Upper lobe of right lung (tissue), 1 donor: ENCODE measurements around the gene NSG1. TPM values are rescaled to one million over a fixed set of nuclear protein-coding genes. Genes with fewer than 3 reads are reported as not detected.

Experiments
- ATAC-seq: fragments of 200-7000 bp; cut with Tn5 transposase; one replicate; pipeline ENCODE4 v1.9.1; 2020; ENCODE audit warnings: mild to moderate bottlenecking, moderate library complexity
- DNase-seq: peaks from one replicate; pipeline ENCODE4 v3.0.0-alpha.2; 2020
- H3K27ac ChIP-seq: fragments of 200-600 bp; one replicate; pipeline ENCODE4 v1.8.0; 2022
- H3K27me3 ChIP-seq: fragments of 200-600 bp; one replicate; pipeline ENCODE4 v1.8.0; 2022; ENCODE audit warnings: mild to moderate bottlenecking
- H3K36me3 ChIP-seq: fragments of 200-600 bp; one replicate; pipeline ENCODE4 v1.8.0; 2022
- H3K4me1 ChIP-seq: fragments of 200-600 bp; one replicate; pipeline ENCODE4 v1.8.0; 2022
- H3K4me3 ChIP-seq: fragments of 200-600 bp; one replicate; pipeline ENCODE4 v1.8.0; 2022; ENCODE audit warnings: mild to moderate bottlenecking
- H3K9me3 ChIP-seq: fragments of 200-600 bp; one replicate; pipeline ENCODE4 v1.8.0; 2022
- intact Hi-C: fragments of 100-400 bp; cut with DNase I; formaldehyde crosslinking; loops from one replicate; pipeline ENCODE4 v1.11.0; 2022
- total RNA-seq: library from RNA; stranded (reverse); fragmentation: NEBNext Ultra II Directional; extraction: Animal tissue kit (Norgen Biotek cat#: 25700); gene quantifications from one replicate; pipeline ENCODE4 v1.2.1, GENCODE V29; 2021
- TF ChIP-seq, protein P1 (sequence below): fragments of 200-600 bp; IDR thresholded peaks from one replicate; pipeline ENCODE4 v1.8.0; 2022; ENCODE audit warnings: antibody characterized with exemption
- donor health status: DM: no; HTN: yes; CAD: no; lungs with severe emphysema.

NSG1 gene
- total RNA-seq, 1 donor from 2014 or later = 1.5 TPM

- H3K36me3 ChIP-seq = peaks cover 58% of the 10 kb centered on the region
These were observed 36.1 kb downstream of the NSG1 start for GRCh38 chr4:4422856-4423499.

DNA sequence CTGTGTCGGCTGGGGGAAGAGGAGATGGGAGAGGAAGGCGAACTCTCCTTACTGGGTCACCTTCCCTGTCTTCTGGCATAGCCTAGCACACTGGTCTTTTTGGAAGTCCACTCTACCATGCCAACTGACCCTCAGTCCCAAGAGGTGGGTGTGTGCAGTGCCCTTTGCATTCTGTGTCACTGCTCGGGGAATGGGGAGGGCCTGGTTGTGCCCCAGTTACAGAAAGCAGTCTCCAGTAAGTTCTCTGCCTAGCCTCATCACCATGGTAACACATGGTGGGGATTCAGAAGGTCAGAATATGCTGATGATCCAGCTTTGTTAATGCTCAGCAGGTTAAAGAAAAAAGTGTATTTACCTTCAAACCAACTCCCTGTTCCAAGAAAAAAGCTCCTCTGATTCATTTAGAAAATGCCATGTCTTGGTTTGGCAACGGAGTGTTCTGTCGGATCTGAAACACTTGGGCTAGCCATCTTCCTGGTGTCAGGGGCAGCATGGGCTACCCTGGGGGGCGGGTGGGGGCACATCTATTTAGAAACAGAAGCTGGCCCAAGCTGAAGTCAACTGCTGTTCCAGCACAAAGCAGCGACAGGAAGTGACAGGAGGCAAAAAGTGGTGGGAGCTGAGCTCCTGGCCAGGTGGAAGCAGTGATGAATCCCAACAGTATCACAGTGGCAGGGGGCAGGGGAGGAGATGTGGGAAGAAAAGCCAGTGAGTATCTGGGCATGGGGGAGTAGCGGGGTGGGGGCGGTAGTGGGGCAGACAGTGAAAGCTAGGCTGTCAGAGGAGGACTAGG lies 37.0 kb downstream of the NSG1 start:
- peaks cover 62% of the 10 kb centered on the region for H3K36me3 ChIP-seq
- no peaks in the 10 kb centered on the region for H3K27me3 ChIP-seq
- ATAC-seq = no peak
- TF ChIP-seq, protein P1, sequence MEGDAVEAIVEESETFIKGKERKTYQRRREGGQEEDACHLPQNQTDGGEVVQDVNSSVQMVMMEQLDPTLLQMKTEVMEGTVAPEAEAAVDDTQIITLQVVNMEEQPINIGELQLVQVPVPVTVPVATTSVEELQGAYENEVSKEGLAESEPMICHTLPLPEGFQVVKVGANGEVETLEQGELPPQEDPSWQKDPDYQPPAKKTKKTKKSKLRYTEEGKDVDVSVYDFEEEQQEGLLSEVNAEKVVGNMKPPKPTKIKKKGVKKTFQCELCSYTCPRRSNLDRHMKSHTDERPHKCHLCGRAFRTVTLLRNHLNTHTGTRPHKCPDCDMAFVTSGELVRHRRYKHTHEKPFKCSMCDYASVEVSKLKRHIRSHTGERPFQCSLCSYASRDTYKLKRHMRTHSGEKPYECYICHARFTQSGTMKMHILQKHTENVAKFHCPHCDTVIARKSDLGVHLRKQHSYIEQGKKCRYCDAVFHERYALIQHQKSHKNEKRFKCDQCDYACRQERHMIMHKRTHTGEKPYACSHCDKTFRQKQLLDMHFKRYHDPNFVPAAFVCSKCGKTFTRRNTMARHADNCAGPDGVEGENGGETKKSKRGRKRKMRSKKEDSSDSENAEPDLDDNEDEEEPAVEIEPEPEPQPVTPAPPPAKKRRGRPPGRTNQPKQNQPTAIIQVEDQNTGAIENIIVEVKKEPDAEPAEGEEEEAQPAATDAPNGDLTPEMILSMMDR = no peak
- intact Hi-C loops = no loop called here
- H3K27ac ChIP-seq = no peak overlapping the region
- H3K4me1 ChIP-seq = no peaks in the 10 kb centered on the region
- DNase-seq = no peak
- no peaks in the 10 kb centered on the region for H3K9me3 ChIP-seq
- H3K4me3 ChIP-seq = no peak overlapping the region

More at GRCh38 chr4:4422856-4423499, 36.1 kb downstream of the NSG1 start:
- no peaks in the 10 kb centered on the region for H3K9me3 ChIP-seq
- TF ChIP-seq, protein P1 = no peak
- H3K27me3 ChIP-seq = no peaks in the 10 kb centered on the region
- H3K4me1 ChIP-seq = no peaks in the 10 kb centered on the region
- H3K4me3 ChIP-seq = no peak overlapping the region
- DNase-seq (no peak), ATAC-seq (no peak)
- intact Hi-C loops = no loop called here
- H3K27ac ChIP-seq = no peak overlapping the region

DNA sequence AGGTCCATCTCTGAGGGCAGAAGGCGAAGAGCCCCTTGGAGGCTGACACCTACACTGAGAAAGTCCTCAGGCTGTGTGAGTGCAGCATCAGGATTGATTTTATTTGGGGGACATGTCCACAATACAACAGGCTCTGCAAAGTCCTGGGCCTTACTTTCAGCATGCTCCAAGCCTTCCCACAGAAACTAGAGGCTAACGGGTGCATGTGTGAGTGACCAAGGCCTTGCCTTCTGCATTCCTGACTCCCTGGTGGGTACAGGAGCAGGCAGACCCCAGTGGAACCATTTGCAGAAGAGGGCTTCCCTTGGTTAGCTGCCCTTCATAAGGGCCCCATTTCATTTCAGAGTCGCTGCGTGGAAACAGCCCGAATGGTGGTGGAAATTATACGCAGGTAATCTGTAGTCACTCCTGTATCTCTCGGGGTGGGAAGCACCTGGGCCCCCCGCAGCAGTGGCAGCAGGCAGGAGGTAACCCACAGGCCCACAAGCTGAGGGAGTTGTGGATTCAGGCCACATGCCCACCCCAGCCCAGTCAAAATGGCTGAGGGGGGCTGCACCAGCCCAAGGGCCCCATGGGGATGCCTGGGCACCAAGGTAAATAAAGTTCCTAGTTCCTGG lies 37.7 kb downstream of the NSG1 start:
- Histone ChIP-seq H3K4me1 (no peaks in the 10 kb centered on the region), H3K4me3 (no peak overlapping the region), H3K9me3 (no peaks in the 10 kb centered on the region), H3K27me3 (no peaks in the 10 kb centered on the region), H3K27ac (no peak overlapping the region), H3K36me3 (peaks cover 60% of the 10 kb centered on the region)
- TF ChIP-seq, protein P1 = no peak
- no peak for DNase-seq
- intact Hi-C loops = no loop called here
- ATAC-seq = no peak

- ATAC-seq = no peak
- no peak overlapping the region for H3K27ac ChIP-seq
- TF ChIP-seq, protein P1 = no peak
- intact Hi-C loops = no loop called here
- no peak for DNase-seq
- H3K4me3 ChIP-seq = no peak overlapping the region
- H3K27me3 ChIP-seq = no peaks in the 10 kb centered on the region
- no peaks in the 10 kb centered on the region for H3K9me3 ChIP-seq
- peaks cover 56% of the 10 kb centered on the region for H3K36me3 ChIP-seq
- no peaks in the 10 kb centered on the region for H3K4me1 ChIP-seq
These were observed 38.3 kb downstream of the NSG1 start for GRCh38 chr4:4425119-4425690.

- TF ChIP-seq, protein P1 = no peak
- no peak overlapping the region for H3K27ac ChIP-seq
- ATAC-seq = no peak
- no peak overlapping the region for H3K4me3 ChIP-seq
- H3K4me1 ChIP-seq = no peaks in the 10 kb centered on the region
- peaks cover 51% of the 10 kb centered on the region for H3K36me3 ChIP-seq
- DNase-seq = no peak
- H3K9me3 ChIP-seq = no peaks in the 10 kb centered on the region
- no peaks in the 10 kb centered on the region for H3K27me3 ChIP-seq
- intact Hi-C loops = no loop called here
These were observed 38.8 kb downstream of the NSG1 start for GRCh38 chr4:4425696-4426095.
